IPS-18a (cell line): ENCODE results near the gene NME7.
"Not testable (repeated sequence)": the region's sequence is repeated elsewhere in the genome, so short reads cannot be mapped to it uniquely, and the experiment has no call there.

ENCODE experiments used
- H3K27ac ChIP-seq: one replicate; pipeline ENCODE4 v1.5.1; 2013; ENCODE audit warnings: low read length
- H3K27me3 ChIP-seq: one replicate; pipeline ENCODE4 v1.6.1; 2013; ENCODE audit warnings: mild to moderate bottlenecking, low read length; ENCODE audit not compliant: control insufficient read depth, insufficient read depth
- H3K36me3 ChIP-seq: one replicate; pipeline ENCODE4 v1.6.1; 2013; ENCODE audit warnings: low read depth, low read length; ENCODE audit not compliant: control insufficient read depth
- H3K4me1 ChIP-seq: one replicate; pipeline ENCODE4 v1.6.1; 2013; ENCODE audit warnings: low read depth, low read length; ENCODE audit not compliant: control insufficient read depth
- H3K4me3 ChIP-seq: one replicate; pipeline ENCODE4 v1.5.1; 2013; ENCODE audit warnings: low read length
- H3K9ac ChIP-seq: one replicate; pipeline ENCODE4 v1.6.1; 2013; ENCODE audit warnings: mild to moderate bottlenecking, low read length, moderate library complexity
- H3K9me3 ChIP-seq: one replicate; pipeline ENCODE4 v1.6.1; 2013; ENCODE audit warnings: low read depth, low read length; ENCODE audit not compliant: control insufficient read depth

Gene NME7

GRCh38 chr1:169339773-169340172 is 27.8 kb downstream of the NME7 start:
- Histone ChIP-seq H3K27me3 (no peaks in the 10 kb centered on the region), H3K36me3 (no peaks in the 10 kb centered on the region), H3K4me1 (no peaks in the 10 kb centered on the region), H3K9ac (no peak overlapping the region), H3K4me3 (no peak overlapping the region), H3K27ac (no peak overlapping the region), H3K9me3 (peaks cover 3% of the 10 kb centered on the region)

GRCh38 chr1:169338617-169339016 is 29.0 kb downstream of the NME7 start:
- Histone ChIP-seq H3K4me3 (no peak overlapping the region), H3K9ac (no peak overlapping the region), H3K4me1 (no peaks in the 10 kb centered on the region), H3K27ac (no peak overlapping the region), H3K9me3 (peaks cover 3% of the 10 kb centered on the region), H3K27me3 (no peaks in the 10 kb centered on the region), H3K36me3 (no peaks in the 10 kb centered on the region)

GRCh38 chr1:169336947-169337715 is 30.5 kb downstream of the NME7 start:
- not testable (repeated sequence) for H3K27me3 ChIP-seq, H3K9ac ChIP-seq, H3K9me3 ChIP-seq, H3K36me3 ChIP-seq, H3K4me3 ChIP-seq, H3K4me1 ChIP-seq, H3K27ac ChIP-seq

GRCh38 chr1:169334727-169335126 is 32.9 kb downstream of the NME7 start:
- not testable (repeated sequence) for H3K4me3 ChIP-seq, H3K4me1 ChIP-seq

GRCh38 chr1:169330927-169331326 is 36.7 kb downstream of the NME7 start:
- no peaks in the 10 kb centered on the region for H3K4me1 ChIP-seq
- no peaks in the 10 kb centered on the region for H3K36me3 ChIP-seq
- H3K27ac ChIP-seq: no peak overlapping the region
- no peak overlapping the region for H3K4me3 ChIP-seq
- no peaks in the 10 kb centered on the region for H3K27me3 ChIP-seq
- no peak overlapping the region for H3K9ac ChIP-seq
- no peaks in the 10 kb centered on the region for H3K9me3 ChIP-seq

More at GRCh38 chr1:169334727-169335126, 32.9 kb downstream of the NME7 start:
- not testable (repeated sequence) for H3K27me3 ChIP-seq, H3K27ac ChIP-seq, H3K9ac ChIP-seq, H3K9me3 ChIP-seq, H3K36me3 ChIP-seq

GRCh38 chr1:169329383-169329782 is 38.2 kb downstream of the NME7 start:
- no peak overlapping the region for H3K4me3 ChIP-seq
- peaks cover 9% of the 10 kb centered on the region for H3K4me1 ChIP-seq
- H3K9ac ChIP-seq: no peak overlapping the region

GRCh38 chr1:169327875-169328274 is 39.7 kb downstream of the NME7 start:
- no peak overlapping the region for H3K4me3 ChIP-seq
- no peaks in the 10 kb centered on the region for H3K27me3 ChIP-seq
- no peak overlapping the region for H3K9ac ChIP-seq
- peaks cover 12% of the 10 kb centered on the region for H3K4me1 ChIP-seq
- H3K9me3 ChIP-seq: no peaks in the 10 kb centered on the region
- H3K27ac ChIP-seq: no peak overlapping the region
- no peaks in the 10 kb centered on the region for H3K36me3 ChIP-seq

More at GRCh38 chr1:169329383-169329782, 38.2 kb downstream of the NME7 start:
- Histone ChIP-seq H3K9me3 (no peaks in the 10 kb centered on the region), H3K27ac (no peak overlapping the region), H3K27me3 (no peaks in the 10 kb centered on the region), H3K36me3 (no peaks in the 10 kb centered on the region)

GRCh38 chr1:169326956-169327268 is 40.7 kb downstream of the NME7 start:
- no peak overlapping the region for H3K4me3 ChIP-seq
- no peaks in the 10 kb centered on the region for H3K36me3 ChIP-seq

GRCh38 chr1:169326261-169326955 is 41.2 kb downstream of the NME7 start:
- no peak overlapping the region for H3K4me3 ChIP-seq

More at GRCh38 chr1:169326956-169327268, 40.7 kb downstream of the NME7 start:
- peaks cover 12% of the 10 kb centered on the region for H3K4me1 ChIP-seq
- H3K27ac ChIP-seq: no peak overlapping the region
- no peaks in the 10 kb centered on the region for H3K9me3 ChIP-seq
- no peak overlapping the region for H3K9ac ChIP-seq
- no peaks in the 10 kb centered on the region for H3K27me3 ChIP-seq

GRCh38 chr1:169325117-169325516 is 42.5 kb downstream of the NME7 start:
- H3K4me3 ChIP-seq: no peak overlapping the region
- H3K27me3 ChIP-seq: no peaks in the 10 kb centered on the region
- H3K9me3 ChIP-seq: no peaks in the 10 kb centered on the region
- no peak overlapping the region for H3K27ac ChIP-seq
- no peaks in the 10 kb centered on the region for H3K36me3 ChIP-seq
- no peak overlapping the region for H3K9ac ChIP-seq
- peaks cover 12% of the 10 kb centered on the region for H3K4me1 ChIP-seq

More at GRCh38 chr1:169326261-169326955, 41.2 kb downstream of the NME7 start:
- Histone ChIP-seq H3K27ac (no peak overlapping the region), H3K36me3 (no peaks in the 10 kb centered on the region), H3K9me3 (no peaks in the 10 kb centered on the region), H3K9ac (no peak overlapping the region), H3K4me1 (peaks cover 12% of the 10 kb centered on the region), H3K27me3 (no peaks in the 10 kb centered on the region)

- no peak overlapping the region for H3K4me3 ChIP-seq
- H3K4me1 ChIP-seq: peaks cover 12% of the 10 kb centered on the region
- H3K9me3 ChIP-seq: no peaks in the 10 kb centered on the region
- H3K36me3 ChIP-seq: no peaks in the 10 kb centered on the region
- H3K27me3 ChIP-seq: no peaks in the 10 kb centered on the region
- no peak overlapping the region for H3K9ac ChIP-seq
- H3K27ac ChIP-seq: no peak overlapping the region
Observed at GRCh38 chr1:169322138-169322537, 45.5 kb downstream of the NME7 start.

GRCh38 chr1:169321539-169321938 is 46.1 kb downstream of the NME7 start:
- H3K4me3 ChIP-seq: no peak overlapping the region
- H3K9me3 ChIP-seq: no peaks in the 10 kb centered on the region
- no peak overlapping the region for H3K27ac ChIP-seq
- no peak overlapping the region for H3K9ac ChIP-seq
- H3K4me1 ChIP-seq: peaks cover 12% of the 10 kb centered on the region
- no peaks in the 10 kb centered on the region for H3K36me3 ChIP-seq
- H3K27me3 ChIP-seq: no peaks in the 10 kb centered on the region
